ENCODE results near the gene STRA6.

DNA sequence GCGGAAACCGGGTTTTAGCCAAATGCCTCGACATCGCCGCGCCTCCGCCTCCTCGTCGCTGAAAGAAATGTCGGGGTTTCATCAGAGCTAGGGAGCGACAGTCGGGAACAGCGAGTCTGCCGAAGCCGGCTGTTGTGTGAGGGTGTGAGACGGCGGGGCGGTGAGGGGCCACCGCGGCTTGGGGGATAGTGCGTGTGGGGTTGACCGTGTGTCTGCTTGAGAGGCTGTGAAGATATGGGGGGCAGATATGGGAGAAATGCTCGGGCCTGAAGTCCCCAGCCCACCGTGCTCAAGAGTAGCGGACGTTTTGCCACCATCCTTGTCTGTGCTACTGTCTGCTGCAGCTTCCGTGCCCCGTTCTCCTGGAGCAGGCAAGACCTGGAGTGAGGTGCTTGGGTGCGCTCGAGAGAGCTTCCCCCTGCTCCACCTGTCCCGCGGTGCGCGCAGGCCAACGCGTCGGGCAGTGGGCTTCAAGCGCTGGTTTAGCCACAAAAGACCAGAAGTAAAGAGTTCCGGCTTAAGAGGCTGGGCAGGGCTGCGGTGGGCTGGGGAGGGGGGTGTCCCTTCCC lies 72.9 kb downstream of the STRA6 start:
- TF ChIP-seq, protein P1, sequence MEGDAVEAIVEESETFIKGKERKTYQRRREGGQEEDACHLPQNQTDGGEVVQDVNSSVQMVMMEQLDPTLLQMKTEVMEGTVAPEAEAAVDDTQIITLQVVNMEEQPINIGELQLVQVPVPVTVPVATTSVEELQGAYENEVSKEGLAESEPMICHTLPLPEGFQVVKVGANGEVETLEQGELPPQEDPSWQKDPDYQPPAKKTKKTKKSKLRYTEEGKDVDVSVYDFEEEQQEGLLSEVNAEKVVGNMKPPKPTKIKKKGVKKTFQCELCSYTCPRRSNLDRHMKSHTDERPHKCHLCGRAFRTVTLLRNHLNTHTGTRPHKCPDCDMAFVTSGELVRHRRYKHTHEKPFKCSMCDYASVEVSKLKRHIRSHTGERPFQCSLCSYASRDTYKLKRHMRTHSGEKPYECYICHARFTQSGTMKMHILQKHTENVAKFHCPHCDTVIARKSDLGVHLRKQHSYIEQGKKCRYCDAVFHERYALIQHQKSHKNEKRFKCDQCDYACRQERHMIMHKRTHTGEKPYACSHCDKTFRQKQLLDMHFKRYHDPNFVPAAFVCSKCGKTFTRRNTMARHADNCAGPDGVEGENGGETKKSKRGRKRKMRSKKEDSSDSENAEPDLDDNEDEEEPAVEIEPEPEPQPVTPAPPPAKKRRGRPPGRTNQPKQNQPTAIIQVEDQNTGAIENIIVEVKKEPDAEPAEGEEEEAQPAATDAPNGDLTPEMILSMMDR (IDR thresholded peaks at IDR 0.05), result no peak
- TF ChIP-seq POLR2A (IDR thresholded peaks at IDR 0.05), result no peak
